H9 (cell line): ENCODE measurements around the gene KISS1. TPM values are rescaled to one million over a fixed set of nuclear protein-coding genes. Genes with fewer than 3 reads are reported as not detected.

Experiments
- DNase-seq: peaks from one replicate; pipeline ENCODE4 v3.0.0-alpha.2; 2017
- H2AFZ ChIP-seq: one replicate; pipeline ENCODE4 v1.6.1; 2013; ENCODE audit warnings: mild to moderate bottlenecking, low read length, control low read depth, moderate library complexity
- H2AK5ac ChIP-seq: 2 replicates; pipeline ENCODE4 v1.6.1; 2013; ENCODE audit warnings: low read length, control low read depth, mixed read lengths; ENCODE audit not compliant: insufficient read length
- H2BK120ac ChIP-seq: one replicate; pipeline ENCODE4 v1.6.1; 2013; ENCODE audit warnings: low read depth, mild to moderate bottlenecking, low read length, control low read depth, inconsistent platforms; ENCODE audit not compliant: poor library complexity, severe bottlenecking
- H2BK12ac ChIP-seq: 2 replicates; pipeline ENCODE4 v1.6.1; 2013; ENCODE audit warnings: low read length, control low read depth, mixed read lengths, low read depth; ENCODE audit not compliant: insufficient read length
- H2BK15ac ChIP-seq: 2 replicates; pipeline ENCODE4 v1.6.1; 2013; ENCODE audit warnings: low read depth, low read length, control low read depth
- H2BK20ac ChIP-seq: one replicate; pipeline ENCODE4 v1.6.1; 2013; ENCODE audit warnings: low read depth, mild to moderate bottlenecking, low read length, control low read depth, inconsistent platforms; ENCODE audit not compliant: poor library complexity, severe bottlenecking
- H2BK5ac ChIP-seq: 2 replicates; pipeline ENCODE4 v1.6.1; 2013; ENCODE audit warnings: low read length, control low read depth, mixed read lengths; ENCODE audit not compliant: insufficient read length
- H3K14ac ChIP-seq: 2 replicates; pipeline ENCODE4 v1.6.1; 2013; ENCODE audit warnings: low read length, control low read depth; ENCODE audit not compliant: insufficient read depth
- H3K18ac ChIP-seq: 2 replicates; pipeline ENCODE4 v1.6.1; 2013; ENCODE audit warnings: low read depth, mild to moderate bottlenecking, mixed read lengths, low read length, control low read depth; ENCODE audit not compliant: insufficient read length
- H3K23ac ChIP-seq: 2 replicates; pipeline ENCODE4 v1.6.1; 2013; ENCODE audit warnings: low read length, control low read depth, mixed read lengths, low read depth; ENCODE audit not compliant: insufficient read length
- H3K23me2 ChIP-seq: 2 replicates; pipeline ENCODE4 v1.6.1; 2013; ENCODE audit warnings: low read depth, mild to moderate bottlenecking, mixed read lengths, low read length, control low read depth; ENCODE audit not compliant: insufficient read length, poor library complexity, severe bottlenecking
- H3K27ac ChIP-seq: 2 replicates; pipeline ENCODE4 v1.5.1; 2013; ENCODE audit warnings: low read length, control low read depth, mixed read lengths, low read depth; ENCODE audit not compliant: insufficient read length
- H3K27me3 ChIP-seq: 2 replicates; pipeline ENCODE4 v1.6.1; 2013; ENCODE audit warnings: low read length, control low read depth, inconsistent platforms; ENCODE audit not compliant: insufficient read depth
- H3K4ac ChIP-seq: 2 replicates; pipeline ENCODE4 v1.6.1; 2013; ENCODE audit warnings: low read depth, mild to moderate bottlenecking, control low read depth, inconsistent platforms, low read length, moderate library complexity
- H3K4me1 ChIP-seq: 2 replicates; pipeline ENCODE4 v1.6.1; 2013; ENCODE audit warnings: low read length, control low read depth, inconsistent platforms; ENCODE audit not compliant: insufficient read depth
- H3K4me2 ChIP-seq: 2 replicates; pipeline ENCODE4 v1.6.1; 2013; ENCODE audit warnings: low read length, control low read depth, mixed read lengths; ENCODE audit not compliant: insufficient read length, insufficient read depth
- H3K56ac ChIP-seq: 2 replicates; pipeline ENCODE4 v1.6.1; 2013; ENCODE audit warnings: low read depth, mild to moderate bottlenecking, mixed read lengths, low read length, control low read depth; ENCODE audit not compliant: insufficient read length
- H3K79me1 ChIP-seq: 2 replicates; pipeline ENCODE4 v1.6.1; 2013; ENCODE audit warnings: low read depth, mild to moderate bottlenecking, moderate library complexity, low read length, control low read depth, inconsistent platforms; ENCODE audit not compliant: insufficient read depth, poor library complexity, severe bottlenecking
- H3K79me2 ChIP-seq: 2 replicates; pipeline ENCODE4 v1.6.1; 2013; ENCODE audit warnings: low read length, control low read depth, inconsistent platforms; ENCODE audit not compliant: insufficient read depth
- H3K9ac ChIP-seq: 2 replicates; pipeline ENCODE4 v1.6.1; 2013; ENCODE audit warnings: low read length, control low read depth, mixed read lengths; ENCODE audit not compliant: insufficient read length; ENCODE audit errors: extremely low read depth
- H3K9me3 ChIP-seq: one replicate; pipeline ENCODE4 v1.6.1; 2013; ENCODE audit warnings: low read depth, low read length, inconsistent platforms; ENCODE audit not compliant: control insufficient read depth
- H3T11ph ChIP-seq: one replicate; pipeline ENCODE4 v1.6.1; 2013; ENCODE audit warnings: mild to moderate bottlenecking, low read length, control low read depth, inconsistent platforms
- H4K20me1 ChIP-seq: one replicate; pipeline ENCODE4 v1.6.1; 2013; ENCODE audit not compliant: control insufficient read depth, insufficient read length, insufficient read depth
- H4K5ac ChIP-seq: 2 replicates; pipeline ENCODE4 v1.6.1; 2013; ENCODE audit warnings: low read depth, mild to moderate bottlenecking, mixed read lengths, low read length, control low read depth; ENCODE audit not compliant: insufficient read length
- H4K8ac ChIP-seq: replicated peaks from 2 replicates; pipeline ENCODE4 v1.6.1; 2013; ENCODE audit warnings: low read length, control low read depth, mixed read lengths, low read depth; ENCODE audit not compliant: insufficient read length
- H4K91ac ChIP-seq: 2 replicates; pipeline ENCODE4 v1.6.1; 2013; ENCODE audit warnings: low read depth, mild to moderate bottlenecking, moderate library complexity, mixed read lengths, low read length, control low read depth; ENCODE audit not compliant: insufficient read length
- H3K27ac Mint-ChIP-seq, 3 experiments: 2 replicates in 2 of 3; 3 replicates in 1 of 3; pipeline ENCODE4 v1.8.0; 2020 to 2021; ENCODE audit warnings: mixed read lengths in 3 of 3, mild to moderate bottlenecking in 1 of 3, moderate library complexity in 1 of 3
- H3K27me3 Mint-ChIP-seq: 2 replicates; pipeline ENCODE4 v1.8.0; 2021; ENCODE audit warnings: low read depth, mild to moderate bottlenecking, moderate library complexity, mixed read lengths
- H3K36me3 Mint-ChIP-seq, 3 experiments: 2 replicates in 2 of 3; 3 replicates in 1 of 3; pipeline ENCODE4 v1.8.0; 2020 to 2021; ENCODE audit warnings: low read depth in 3 of 3, mixed read lengths in 3 of 3; ENCODE audit not compliant: insufficient read depth in 1 of 3
- H3K4me1 Mint-ChIP-seq, 2 experiments: 2 replicates each; pipeline ENCODE4 v1.8.0; 2020; ENCODE audit warnings: mixed read lengths in 2 of 2
- H3K4me3 Mint-ChIP-seq, 2 experiments: 2 replicates in 1 of 2; 3 replicates in 1 of 2; pipeline ENCODE4 v1.8.0; 2020 to 2021; ENCODE audit warnings: mild to moderate bottlenecking in 2 of 2, mixed read lengths in 2 of 2, moderate library complexity in 1 of 2
- H3K9me3 Mint-ChIP-seq, 2 experiments: 2 replicates in 1 of 2; 3 replicates in 1 of 2; pipeline ENCODE4 v1.8.0; 2020; ENCODE audit warnings: mild to moderate bottlenecking in 2 of 2, mixed read lengths in 2 of 2, moderate library complexity in 1 of 2
- CTCF ChIP-seq: fragments of 200-600 bp; sonication (generic); conservative IDR thresholded peaks from 3 replicates; pipeline ENCODE4 v1.8.0; 2021; ENCODE audit warnings: antibody characterized with exemption, mild to moderate bottlenecking
- whole genome bisulfite sequencing: extraction: QIAGEN DNeasy Blood & Tissue Kit; methylation state at CpG from one replicate; pipeline ENCODE4 v1.1.7; 2013; ENCODE audit warnings: missing lambda C conversion rate, low lambda C conversion rate, mixed read lengths; ENCODE audit not compliant: insufficient read length; ENCODE audit errors: extremely low coverage; 5-methylcytosine and 5-hydroxymethylcytosine counted together
- total RNA-seq: library from RNA; stranded (reverse); gene quantifications from 2 replicates; pipeline ENCODE4 v1.2.1, GENCODE V29; 2021

Gene KISS1
- total RNA-seq, 1 experiment from 2014 or later, result 0.68 TPM

- Histone ChIP-seq H2BK5ac (no peak overlapping the region), H3K4me2 (no peak overlapping the region), H3K23ac (no peak overlapping the region), H4K20me1 (no peaks in the 10 kb centered on the region), H3K9ac (no peak overlapping the region), H2BK20ac (no peak overlapping the region), H3K14ac (no peak overlapping the region), H4K5ac (no peak overlapping the region), H3K4ac (no peak overlapping the region), H3K23me2 (no peaks in the 10 kb centered on the region), H3K56ac (no peak overlapping the region), H2AFZ (no peak overlapping the region), H4K8ac (no peak overlapping the region), H2BK120ac (no peak overlapping the region), H3K18ac (no peak overlapping the region), H3K4me1 (no peaks in the 10 kb centered on the region), H2AK5ac (no peak overlapping the region), H3K79me2 (no peaks in the 10 kb centered on the region), H3K79me1 (no peaks in the 10 kb centered on the region), H2BK15ac (no peak overlapping the region), H2BK12ac (no peak overlapping the region), H3K27me3 (no peaks in the 10 kb centered on the region), H3K9me3 (peaks cover 21% of the 10 kb centered on the region), H3K27ac (no peak overlapping the region), H3T11ph (no peak overlapping the region), H4K91ac (no peak overlapping the region)
- no peak for DNase-seq
- Mint-ChIP-seq H3K36me3 (peaks cover 0 to 17% (median 8%) of the 10 kb centered on the region in 3 experiments; a peak in 5 of 7 replicates), H3K9me3 (peaks cover 32 to 37% of the 10 kb centered on the region in 2 experiments), H3K27me3 (peaks cover 23% of the 10 kb centered on the region), H3K4me3 (no peak overlapping the region), H3K4me1 (no peaks in the 10 kb centered on the region), H3K27ac (no peak overlapping the region)
- WGBS, result no CpG with 5 or more reads among the region's 4 CpGs
- no peak for TF ChIP-seq CTCF
Observed at GRCh38 chr1:204169858-204170257, 26.4 kb downstream of the KISS1 start.
